T follicular helper cell (primary cell): Measurements from ENCODE around the gene TEX264.
A peak's percentile ranks its signal among the peaks of the same experiment; 100 is the strongest.

ENCODE experiments used
- DNase-seq: peaks from one replicate; pipeline ENCODE4 v3.0.0-alpha.2; 2020; ENCODE audit warnings: low read depth

Gene TEX264

DNA sequence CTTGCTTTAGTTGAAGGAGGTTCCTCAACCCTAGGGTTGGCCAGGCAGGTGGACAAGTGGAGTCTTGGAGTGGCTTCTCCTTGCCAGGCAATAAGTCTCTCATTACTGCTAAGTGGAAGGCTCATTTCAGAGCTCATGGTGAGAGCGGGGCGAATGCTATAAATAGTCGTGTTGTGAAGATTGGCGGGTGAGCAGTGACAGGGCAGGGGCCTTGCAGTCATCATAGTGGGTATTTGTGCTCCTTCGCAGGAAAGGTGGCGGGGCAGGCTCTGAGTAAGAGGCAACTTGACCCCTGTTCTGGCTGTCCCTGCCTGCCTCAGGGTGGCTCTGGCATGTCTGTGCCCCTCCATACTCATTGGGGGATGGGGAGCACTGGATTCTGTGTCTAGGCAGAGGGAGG, 27.2 kb downstream of the TEX264 start:
- DNase-seq, result no peak

DNA sequence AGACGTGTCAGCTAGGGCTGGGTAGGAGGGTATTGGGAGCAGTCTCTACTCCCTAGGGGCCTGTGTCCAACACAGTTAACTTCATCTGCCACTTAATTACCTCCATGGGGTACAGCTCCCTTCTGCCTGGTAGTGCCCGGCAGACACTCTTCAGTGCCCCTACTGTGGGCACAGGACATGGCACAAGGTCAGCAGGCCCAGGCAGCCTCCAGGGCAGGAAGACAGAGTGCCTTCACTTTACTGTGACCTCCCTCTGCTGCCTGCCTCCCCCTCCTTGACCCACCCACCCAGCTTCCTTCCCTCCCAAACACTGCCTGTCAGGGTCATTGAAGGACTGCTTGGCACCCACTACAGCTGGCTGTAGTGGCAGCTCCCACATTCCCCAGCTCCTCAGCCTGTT, 29.4 kb downstream of the TEX264 start:
- DNase-seq, result no peak

DNA sequence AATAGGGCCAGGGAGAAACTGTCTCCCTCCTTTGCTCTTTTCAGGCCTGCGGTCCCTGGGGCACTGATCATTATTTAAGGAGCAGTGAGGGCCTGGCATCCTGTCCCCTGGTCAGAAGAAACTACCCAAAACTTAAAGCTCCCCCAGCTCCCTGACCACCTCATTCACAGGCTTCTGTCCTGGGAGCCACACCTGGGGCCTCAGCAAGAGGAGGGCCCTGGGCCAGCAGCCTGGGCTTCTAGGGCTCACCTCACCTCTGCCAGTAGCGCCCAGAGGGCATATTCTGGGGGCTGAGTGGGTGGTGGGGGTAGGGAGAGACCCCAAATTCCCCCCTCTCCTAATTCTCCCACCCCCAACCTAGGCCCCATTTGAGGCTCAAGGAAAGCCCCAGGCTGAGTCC, 31.1 kb downstream of the TEX264 start:
- no peak for DNase-seq

DNA sequence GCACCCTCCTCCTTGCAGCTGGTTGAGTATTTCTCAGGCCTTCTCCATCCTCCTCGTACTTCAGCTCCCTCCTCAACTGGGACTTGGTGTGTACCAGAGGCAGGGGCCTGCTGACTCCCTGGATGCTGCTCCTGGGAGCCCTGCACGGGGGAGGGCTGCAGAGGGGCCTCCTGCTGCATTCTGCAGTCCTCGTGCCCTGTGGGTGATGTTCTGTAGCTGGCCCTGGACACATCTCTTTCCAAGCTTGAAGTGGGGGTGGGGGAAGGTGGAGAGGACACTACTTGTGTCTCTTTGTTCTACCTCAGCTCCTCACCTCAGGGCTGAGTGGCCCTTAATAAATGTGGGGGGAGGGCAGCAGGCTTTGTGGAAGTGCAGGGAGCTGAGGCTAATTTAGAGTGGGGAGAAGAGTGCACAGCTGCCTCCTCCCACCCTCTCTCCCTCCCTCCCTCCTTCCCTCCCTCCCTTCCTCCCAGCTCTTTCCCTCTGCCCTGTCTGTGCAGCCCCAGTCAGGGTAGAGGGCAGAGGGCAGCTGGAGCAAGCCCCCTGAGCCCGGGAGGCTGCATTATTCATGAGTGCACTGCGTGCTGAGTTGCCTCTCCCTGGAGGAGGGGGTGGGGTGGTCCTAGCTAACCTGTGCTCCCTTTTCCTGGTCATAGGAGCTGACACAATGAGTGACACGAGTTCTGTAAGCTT, 32.2 kb downstream of the TEX264 start:
- DNase-seq, result no peak

DNA sequence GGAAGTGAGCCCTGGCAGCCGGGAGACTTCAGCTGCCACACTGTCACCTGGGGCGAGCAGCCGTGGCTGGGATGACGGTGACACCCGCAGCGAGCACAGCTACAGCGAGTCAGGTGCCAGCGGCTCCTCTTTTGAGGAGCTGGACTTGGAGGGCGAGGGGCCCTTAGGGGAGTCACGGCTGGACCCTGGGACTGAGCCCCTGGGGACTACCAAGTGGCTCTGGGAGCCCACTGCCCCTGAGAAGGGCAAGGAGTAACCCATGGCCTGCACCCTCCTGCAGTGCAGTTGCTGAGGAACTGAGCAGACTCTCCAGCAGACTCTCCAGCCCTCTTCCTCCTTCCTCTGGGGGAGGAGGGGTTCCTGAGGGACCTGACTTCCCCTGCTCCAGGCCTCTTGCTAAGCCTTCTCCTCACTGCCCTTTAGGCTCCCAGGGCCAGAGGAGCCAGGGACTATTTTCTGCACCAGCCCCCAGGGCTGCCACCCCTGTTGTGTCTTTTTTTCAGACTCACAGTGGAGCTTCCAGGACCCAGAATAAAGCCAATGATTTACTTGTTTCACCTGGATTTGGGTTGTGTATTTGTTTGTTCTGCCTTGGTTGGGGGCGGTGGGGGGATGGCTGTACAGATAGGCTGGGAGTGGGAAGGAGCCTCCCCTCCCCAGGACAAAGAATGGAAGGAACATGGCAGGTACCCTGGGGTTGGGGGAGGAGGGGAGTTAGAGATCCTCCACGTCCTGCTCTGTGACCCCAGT, 32.9 kb downstream of the TEX264 start:
- DNase-seq, result no peak

DNA sequence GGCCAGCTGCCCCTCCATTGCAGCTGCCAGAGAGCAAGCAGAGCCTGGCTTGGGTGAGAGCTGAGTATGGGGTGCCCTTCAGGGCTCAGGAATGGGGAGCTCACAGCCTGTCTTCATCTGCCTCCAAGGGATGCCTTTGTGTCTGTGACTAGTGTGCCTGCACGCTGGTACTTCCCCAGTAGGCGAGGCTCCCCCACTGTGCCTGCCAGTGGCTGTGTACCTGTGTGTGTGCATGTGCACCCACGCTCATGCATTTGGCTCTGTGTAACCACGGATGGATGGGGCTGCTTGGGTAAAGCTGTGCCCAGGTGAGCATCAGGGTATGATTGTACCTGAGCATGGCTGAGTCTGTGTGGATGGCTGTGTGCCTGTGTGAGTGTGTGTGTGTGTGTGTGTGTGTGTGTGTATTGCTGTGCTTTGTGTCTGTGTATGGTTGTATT, 33.5 kb downstream of the TEX264 start:
- DNase-seq, result no peak

DNA sequence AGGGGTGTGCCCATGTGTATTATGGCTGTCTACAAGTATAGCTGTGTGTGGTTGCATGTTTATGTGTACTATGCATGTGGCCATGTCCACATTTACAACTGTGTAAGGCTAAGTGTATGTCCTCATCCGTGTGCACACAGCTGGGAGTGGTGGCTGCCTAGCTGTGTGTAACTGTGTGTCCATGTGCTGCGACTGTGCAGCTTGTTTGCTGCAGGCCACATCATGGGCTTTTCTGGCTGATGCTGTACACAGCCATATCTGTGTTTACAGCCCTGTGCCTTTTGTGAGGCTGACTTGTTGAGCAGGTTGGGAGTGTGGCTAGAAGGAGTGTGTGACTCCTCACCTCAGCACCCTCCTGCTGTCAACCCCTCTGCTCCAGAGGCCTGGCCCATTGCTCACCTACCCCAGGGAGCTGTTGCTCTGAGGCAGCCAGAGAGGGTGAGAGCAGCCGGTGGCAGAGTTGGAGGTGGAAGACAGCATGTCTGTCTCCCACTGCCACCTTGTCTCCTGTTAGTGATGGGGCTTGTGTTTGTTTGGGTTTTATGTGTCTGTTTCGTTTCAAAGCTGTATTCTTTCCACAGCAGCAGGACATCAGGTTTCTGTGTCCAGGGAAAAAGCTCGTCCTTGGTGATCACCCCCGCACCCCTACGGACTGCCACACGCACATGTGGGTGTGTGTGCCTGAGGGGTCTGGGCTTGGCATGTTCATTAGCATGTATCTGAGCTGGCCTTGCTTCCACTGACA, 34.4 kb downstream of the TEX264 start:
- DNase-seq, result no peak

DNA sequence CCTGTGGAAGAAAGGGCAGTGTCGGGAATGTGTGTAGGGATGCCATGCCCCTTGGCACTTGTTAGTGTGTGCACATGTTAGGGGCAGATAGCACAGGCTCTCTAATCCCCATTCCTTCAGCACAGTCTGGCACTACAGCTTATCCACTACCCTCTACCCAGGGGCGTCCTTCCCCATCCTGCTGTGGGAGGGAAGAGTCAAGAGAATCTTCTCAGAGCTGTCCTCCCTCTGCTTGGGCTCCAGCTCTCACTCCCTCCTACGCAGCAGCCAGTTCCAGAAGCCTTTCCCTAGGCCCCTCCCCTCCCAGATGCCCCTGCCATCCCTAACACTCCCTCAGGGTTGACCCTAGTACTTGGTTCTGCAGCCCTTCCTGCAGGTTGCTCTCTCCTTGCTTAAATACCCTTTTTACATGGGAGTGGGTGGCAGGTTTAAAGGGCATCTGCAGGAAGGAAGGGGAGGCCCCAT, 35.0 kb downstream of the TEX264 start:
- no peak for DNase-seq

DNA sequence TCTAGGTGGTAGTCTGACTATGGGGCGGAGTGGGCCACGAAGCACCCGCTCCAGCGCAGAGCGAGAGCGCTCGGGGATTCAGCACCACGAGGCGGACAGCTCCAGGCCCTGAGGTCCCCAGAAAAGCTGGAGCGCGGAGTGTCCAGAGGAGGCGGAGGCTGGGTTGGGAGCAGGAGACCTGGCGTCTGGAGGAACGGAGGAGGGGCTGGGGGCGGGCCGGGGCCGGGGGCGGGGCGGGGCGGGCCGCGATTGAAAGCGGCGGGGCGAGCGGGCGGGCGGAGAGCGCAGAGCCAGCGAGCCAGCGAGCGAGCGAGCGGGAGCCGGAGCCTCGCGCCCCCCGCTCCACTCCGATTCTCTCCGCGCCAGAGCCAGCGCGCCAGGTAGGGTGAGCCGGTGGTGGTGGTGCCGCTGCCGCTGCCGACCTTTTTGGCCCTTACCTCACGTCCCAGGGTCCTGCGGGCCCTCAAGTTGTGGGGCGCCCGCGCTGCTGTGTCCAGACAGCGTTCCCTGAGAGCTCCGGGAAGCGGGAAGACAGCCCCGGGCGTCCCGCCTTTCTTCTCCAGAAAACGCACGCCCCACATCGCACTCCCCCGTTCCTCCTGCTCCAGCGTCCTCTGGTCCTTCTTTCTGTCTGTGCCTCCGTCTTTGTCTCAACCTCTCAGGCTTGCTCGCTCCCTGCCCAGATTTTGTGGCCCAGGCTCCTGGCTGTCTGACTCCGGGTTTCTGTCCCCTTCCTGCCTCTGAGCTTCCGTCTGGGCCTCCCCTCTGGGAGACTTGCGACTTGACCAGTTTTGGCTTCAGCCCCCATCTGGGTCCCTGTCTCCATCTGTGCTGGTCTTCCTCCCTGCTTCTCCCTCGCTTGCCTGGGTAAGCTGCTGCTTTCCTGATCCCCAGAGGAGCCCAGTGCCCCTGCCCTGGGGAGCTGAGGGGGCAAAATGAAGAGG, 36.0 kb downstream of the TEX264 start, which contains the start of gene GRM2:
GRM2 (plus strand) TSS at position 281 of the 944 bp plus-strand sequence. CDS start 1,916 bp downstream, outside the sequence.
- peak; percentile 15 for DNase-seq

DNA sequence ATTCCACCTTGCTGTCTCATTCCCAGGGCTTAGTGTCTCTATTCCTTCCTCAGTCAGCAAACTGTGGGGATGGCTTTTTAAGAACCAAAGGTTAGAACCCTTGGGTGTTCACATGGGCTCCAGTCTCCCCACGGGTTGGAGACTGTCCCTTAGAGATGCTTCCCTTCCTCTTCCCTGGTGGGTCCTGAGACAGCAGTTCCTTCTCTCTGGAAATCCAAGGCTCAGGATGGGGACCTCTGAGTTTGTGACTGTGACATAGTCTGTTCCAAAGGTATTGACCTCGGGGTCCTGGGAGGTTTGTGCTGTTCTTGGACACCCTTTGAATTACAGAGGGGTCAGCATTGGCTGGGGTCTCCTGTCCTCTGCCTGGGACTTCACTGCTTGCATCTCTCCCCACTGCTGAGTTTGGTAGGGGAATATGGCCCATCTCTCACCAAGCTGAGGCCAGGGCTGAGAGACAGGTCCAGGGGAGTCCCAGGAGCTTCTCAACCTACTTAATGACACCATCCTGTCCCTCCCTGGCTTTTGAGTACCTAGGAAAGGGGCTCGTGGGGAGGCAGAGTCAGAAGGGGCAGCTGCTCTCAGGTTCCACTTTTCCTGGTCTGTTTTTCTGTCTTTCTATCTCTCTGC, 37.3 kb downstream of the TEX264 start:
- no peak for DNase-seq

DNA sequence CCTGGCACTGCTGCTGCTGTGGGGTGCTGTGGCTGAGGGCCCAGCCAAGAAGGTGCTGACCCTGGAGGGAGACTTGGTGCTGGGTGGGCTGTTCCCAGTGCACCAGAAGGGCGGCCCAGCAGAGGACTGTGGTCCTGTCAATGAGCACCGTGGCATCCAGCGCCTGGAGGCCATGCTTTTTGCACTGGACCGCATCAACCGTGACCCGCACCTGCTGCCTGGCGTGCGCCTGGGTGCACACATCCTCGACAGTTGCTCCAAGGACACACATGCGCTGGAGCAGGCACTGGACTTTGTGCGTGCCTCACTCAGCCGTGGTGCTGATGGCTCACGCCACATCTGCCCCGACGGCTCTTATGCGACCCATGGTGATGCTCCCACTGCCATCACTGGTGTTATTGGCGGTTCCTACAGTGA, 38.0 kb downstream of the TEX264 start:
- DNase-seq, result no peak

DNA sequence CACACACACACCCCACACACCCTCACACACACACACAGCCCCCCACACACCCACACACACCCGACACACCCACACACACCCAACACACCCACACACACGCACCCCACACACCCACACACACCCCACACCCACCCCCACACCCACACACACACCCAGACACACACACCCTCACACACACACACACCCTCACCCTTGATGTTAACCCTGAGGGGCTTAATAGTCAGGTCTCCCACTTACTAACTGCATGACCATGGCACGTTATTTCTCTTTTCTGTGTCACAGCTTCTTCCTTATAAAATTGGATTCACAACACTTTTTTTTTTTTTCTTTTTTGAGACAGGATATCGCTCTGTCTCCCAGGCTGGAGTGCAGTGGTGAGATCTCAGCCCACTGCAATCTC, 38.6 kb downstream of the TEX264 start:
- DNase-seq, result no peak

DNA sequence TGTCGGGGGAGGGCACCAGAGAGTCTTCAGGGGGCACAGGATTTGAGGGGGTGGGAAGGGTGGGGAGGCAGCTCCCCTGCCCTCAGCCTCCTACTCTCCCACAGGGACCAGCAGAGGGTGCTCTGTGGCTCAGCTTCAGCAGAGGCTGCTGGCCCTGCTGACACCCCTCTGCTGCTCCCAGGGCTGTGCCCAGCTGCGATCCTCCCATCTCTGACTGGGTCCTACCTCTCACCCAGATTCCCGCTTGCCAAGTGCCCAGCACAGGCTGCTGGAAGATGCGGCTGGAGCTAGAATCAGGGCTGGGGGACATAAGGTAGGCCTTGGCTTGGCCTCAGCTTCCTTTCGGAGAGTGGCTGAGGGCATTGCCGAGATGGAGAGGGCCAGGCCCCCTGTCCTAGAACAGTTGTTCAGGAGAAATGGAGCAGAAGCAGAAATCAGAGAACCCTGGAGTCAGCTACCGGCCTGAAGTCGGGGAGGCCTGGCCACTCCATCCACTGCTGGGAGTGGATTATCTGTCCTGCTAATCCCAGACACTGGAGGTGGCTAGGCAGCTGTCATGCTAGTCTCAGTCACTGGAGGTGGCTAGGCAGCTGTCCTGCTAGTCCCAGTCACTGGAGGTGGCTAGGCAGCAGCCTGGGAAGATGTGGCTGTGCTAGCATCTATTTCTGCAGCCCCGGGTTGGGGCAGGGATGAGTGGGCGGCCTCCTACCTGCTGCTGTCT, 39.7 kb downstream of the TEX264 start:
- no peak for DNase-seq

DNA sequence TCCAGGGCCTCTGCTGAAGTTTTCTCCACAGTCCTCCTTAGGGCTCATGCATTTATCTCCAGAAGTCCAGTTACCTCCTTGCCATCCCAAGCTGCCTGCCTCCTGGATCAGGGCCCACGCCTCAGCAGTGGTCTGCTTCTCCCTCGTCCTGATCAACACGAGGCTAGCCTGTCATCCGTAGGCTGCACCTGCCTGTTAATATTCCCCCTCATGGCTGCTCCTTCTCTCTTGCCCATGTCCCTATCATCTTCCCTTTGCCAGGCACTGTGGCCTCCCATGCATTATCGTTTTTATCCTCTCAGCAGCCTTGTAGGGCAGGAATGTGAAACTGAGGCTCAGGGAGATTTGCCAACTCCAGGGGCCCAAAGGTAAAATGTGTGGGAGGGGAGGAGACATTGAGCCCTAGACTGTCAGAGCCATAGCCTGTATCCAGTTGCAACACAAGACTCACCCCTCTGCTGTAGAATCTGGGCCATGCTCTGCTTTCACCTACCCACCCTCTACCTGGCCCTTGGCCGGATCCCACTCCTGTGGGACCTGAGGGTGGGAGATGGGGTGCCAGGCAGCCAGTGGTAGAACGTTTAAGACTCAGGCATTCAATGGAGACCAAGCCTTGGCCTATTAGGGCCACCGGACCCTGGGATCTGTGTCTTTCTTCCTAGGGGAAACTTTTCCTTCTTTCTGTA, 40.4 kb downstream of the TEX264 start:
- DNase-seq, result no peak

DNA sequence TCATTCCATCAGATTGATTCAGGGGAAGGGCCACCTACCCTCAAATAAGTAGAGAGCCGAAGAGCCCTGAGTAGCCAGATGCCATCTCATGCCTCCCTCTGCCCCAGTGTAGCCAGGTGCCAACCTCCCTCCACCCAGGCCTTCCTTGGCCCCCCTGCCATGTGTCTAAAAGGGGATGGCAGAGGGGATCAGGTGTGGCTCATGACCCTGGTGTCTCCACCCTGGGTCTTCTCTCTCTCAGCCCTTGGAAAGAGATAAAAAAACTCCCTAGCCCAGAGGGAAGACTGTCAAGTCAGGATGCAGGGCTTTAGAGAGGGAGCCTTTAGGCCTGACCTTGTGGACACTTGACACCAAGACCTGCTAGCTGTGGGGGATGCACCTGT, 41.0 kb downstream of the TEX264 start:
- DNase-seq, result no peak

DNA sequence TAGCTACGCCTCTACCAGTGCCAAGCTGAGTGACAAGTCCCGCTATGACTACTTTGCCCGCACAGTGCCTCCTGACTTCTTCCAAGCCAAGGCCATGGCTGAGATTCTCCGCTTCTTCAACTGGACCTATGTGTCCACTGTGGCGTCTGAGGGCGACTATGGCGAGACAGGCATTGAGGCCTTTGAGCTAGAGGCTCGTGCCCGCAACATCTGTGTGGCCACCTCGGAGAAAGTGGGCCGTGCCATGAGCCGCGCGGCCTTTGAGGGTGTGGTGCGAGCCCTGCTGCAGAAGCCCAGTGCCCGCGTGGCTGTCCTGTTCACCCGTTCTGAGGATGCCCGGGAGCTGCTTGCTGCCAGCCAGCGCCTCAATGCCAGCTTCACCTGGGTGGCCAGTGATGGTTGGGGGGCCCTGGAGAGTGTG, 41.5 kb downstream of the TEX264 start:
- no peak for DNase-seq

DNA sequence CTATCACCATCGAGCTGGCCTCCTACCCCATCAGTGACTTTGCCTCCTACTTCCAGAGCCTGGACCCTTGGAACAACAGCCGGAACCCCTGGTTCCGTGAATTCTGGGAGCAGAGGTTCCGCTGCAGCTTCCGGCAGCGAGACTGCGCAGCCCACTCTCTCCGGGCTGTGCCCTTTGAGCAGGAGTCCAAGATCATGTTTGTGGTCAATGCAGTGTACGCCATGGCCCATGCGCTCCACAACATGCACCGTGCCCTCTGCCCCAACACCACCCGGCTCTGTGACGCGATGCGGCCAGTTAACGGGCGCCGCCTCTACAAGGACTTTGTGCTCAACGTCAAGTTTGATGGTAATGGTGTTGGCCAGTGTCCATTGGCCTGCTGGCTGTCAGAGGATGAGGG, 41.9 kb downstream of the TEX264 start:
- no peak for DNase-seq

DNA sequence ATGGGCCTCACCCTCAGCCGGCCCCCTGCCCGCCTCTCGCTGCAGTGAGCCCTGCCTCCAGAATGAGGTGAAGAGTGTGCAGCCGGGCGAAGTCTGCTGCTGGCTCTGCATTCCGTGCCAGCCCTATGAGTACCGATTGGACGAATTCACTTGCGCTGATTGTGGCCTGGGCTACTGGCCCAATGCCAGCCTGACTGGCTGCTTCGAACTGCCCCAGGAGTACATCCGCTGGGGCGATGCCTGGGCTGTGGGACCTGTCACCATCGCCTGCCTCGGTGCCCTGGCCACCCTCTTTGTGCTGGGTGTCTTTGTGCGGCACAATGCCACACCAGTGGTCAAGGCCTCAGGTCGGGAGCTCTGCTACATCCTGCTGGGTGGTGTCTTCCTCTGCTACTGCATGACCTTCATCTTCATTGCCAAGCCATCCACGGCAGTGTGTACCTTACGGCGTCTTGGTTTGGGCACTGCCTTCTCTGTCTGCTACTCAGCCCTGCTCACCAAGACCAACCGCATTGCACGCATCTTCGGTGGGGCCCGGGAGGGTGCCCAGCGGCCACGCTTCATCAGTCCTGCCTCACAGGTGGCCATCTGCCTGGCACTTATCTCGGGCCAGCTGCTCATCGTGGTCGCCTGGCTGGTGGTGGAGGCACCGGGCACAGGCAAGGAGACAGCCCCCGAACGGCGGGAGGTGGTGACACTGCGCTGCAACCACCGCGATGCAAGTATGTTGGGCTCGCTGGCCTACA, 44.4 kb downstream of the TEX264 start:
- no peak for DNase-seq

DNA sequence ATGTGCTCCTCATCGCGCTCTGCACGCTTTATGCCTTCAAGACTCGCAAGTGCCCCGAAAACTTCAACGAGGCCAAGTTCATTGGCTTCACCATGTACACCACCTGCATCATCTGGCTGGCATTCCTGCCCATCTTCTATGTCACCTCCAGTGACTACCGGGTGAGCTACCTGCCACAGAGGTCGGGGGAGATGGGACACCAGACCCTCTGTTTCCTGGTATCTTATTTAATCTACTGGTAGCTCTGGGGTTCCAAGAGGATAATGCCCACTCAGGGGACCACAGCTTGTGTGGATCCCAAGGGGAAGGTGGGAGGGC, 44.9 kb downstream of the TEX264 start:
- DNase-seq, result no peak
